NCI-H2171 treated with DMSO at 0.1 percent for 48 hours (cell line): ENCODE measurements around the gene MMP11.
"Not testable (repeated sequence)": the region's sequence is repeated elsewhere in the genome, so short reads cannot be mapped to it uniquely, and the experiment has no call there.

Experiments used
- DNase-seq: peaks from one replicate; lab custom pipeline; 2025; lab: John Stamatoyannopoulos, UW

The MMP11 gene

GRCh38 chr22:23772649-23773473 is at the start of gene MMP11:
TSS of gene MMP11 (plus strand) at chr22:23772849. CDS start at chr22:23772871, 22 bp downstream.
- peak; percentile 58 for DNase-seq

DNA sequence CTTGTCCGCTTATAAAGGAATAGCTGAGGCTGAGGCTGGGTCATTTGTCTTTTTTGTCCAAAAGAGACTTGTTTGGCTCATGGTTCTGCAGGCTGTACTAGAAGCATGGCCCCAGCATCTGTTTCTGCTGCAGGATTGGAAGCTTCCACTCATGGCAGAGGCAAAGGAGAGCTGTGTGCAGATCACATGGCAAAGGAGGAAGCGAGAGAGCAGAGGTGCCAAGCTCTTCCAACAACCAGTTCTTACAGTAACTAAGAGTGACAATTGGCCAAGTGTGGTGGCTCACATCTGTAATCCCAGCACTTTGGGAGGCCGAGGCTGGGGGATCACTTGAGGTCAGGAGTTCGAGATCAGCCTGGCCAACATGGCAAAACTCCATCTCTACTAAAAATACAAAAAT is 44.5 kb upstream of the MMP11 start:
- not testable (repeated sequence) for DNase-seq

DNA sequence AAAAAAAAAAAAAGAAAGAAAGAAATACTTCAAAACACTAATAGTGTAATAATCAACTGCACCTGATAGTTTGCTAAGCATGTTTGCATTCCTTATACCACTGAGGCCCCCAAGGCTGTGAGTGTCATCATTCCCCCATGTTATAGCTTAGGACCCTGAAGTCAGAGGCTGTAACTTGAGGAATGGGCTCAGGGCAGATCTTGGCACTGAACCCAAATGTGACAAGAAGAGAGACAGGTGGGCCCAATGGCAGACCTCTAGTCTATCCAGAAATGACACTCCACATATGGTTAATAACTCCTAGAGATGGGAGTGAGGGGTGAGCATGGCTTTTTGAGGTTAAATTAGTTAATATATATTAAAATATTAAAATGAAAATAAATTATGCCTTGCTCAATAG is 35.0 kb upstream of the MMP11 start:
- no peak for DNase-seq

DNA sequence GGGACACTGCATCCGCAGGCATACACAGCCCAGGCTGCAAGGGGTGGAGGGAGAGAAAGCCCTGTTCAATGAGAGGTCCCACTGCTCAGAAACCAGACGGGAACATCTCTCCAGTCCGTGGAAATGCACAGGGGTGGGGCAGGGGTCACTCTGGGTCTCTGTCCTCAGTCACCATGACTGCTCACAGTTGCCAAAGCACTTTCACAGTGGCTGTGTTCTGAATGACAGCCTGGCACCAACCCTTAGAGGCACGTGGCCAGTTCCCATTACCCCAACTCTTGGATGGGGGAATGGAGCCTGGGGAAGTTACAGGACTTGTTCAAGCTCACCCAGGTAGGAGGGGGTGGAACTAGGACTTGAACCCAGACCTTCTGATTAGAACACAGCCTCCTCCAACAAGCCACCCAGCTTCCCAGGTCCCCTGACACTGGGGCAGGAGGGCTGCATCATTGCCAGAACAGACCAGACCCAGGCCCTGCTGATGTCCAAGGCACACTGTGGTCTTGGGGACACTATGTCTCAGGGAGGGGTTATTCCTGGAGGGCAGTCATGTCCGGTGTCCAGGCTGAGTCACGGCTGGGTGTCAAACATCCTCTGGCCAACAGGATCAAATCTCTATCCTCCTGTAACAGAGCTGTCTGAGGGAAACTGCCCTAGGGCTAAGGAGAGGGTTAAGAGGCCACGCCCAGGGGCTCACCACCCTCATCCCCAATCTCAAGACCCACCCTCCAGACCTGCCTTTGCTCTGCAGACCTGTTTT is 30.0 kb upstream of the MMP11 start:
- no peak for DNase-seq

GRCh38 chr22:23743303-23743705 is 29.3 kb upstream of the MMP11 start:
- DNase-seq: peak; percentile 67

DNA sequence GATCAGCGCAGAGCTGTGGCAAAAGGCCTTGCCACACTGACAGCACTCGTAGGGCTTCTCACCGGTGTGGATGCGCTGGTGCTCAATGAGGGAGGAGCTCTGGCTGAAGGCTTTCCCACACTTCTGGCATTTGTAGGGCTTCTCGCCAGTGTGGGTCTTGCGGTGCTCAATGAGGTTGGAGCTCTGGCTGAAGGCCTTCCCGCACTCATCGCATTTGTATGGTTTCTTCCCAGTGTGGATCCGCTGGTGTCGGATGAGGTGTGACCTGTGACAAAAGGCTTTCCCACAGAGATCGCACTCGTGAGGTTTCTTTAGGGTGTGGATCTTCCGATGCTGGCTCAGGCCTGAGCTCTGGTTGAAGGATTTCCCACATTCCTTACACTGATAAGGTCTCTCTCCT is 28.6 kb upstream of the MMP11 start:
- no peak for DNase-seq

GRCh38 chr22:23744485-23744884 is 28.2 kb upstream of the MMP11 start:
- DNase-seq: no peak

GRCh38 chr22:23745791-23746190 is 26.9 kb upstream of the MMP11 start:
- no peak for DNase-seq

DNA sequence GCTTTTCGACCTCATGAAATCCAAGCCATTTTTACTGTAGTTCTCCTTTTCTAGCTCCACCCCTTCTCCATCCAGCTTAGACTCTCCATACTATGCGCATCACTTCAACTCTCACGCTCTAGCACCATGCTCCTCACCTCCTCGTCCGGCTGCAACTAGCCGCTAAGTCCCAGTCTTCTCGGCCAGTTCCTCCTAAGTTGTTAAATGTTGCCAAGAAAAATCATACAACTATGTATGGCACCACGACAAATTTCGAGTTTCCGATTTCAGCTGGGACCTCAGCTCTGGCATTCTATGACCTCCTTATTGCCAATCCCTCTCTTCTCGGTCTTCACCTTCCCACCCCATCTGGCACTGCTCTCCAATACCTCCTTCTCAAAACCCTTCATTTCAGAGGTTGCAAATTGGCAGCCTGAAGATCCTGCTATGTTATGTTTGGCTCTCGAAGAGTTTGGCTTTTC is 22.8 kb upstream of the MMP11 start:
- DNase-seq: no peak

- no peak for DNase-seq
Observed at GRCh38 chr22:23750367-23750713, 22.3 kb upstream of the MMP11 start.

- DNase-seq: peak; percentile 84
Observed at GRCh38 chr22:23750714-23751440, 21.8 kb upstream of the MMP11 start, which contains the start of gene ZNF70. TSS of gene ZNF70 (minus strand) at chr22:23751112. CDS start at chr22:23745140, 5,972 bp downstream.

GRCh38 chr22:23751441-23751996 is 21.1 kb upstream of the MMP11 start:
- peak; percentile 58 for DNase-seq

GRCh38 chr22:23752090-23752691 is 20.5 kb upstream of the MMP11 start:
- DNase-seq: no peak

DNA sequence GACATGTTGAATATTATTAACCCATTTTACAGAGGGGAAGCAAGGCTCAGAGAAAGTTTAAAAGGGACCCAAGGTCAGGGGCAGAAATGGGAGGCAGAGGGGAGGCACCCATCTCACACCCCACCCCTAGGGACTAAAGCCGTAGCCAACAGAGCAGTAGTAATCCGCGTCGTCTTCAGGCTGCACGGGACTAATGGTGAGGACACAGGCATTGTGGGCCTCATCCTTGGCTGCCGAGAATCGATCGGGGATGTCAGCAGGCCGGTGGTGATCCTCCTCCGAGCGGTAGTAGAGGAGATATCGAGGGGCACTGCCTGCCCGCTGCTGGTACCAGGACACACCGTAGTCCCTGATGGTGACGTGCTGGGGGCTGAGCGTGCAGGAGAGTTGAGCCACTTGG is 19.9 kb upstream of the MMP11 start:
- DNase-seq: no peak

DNA sequence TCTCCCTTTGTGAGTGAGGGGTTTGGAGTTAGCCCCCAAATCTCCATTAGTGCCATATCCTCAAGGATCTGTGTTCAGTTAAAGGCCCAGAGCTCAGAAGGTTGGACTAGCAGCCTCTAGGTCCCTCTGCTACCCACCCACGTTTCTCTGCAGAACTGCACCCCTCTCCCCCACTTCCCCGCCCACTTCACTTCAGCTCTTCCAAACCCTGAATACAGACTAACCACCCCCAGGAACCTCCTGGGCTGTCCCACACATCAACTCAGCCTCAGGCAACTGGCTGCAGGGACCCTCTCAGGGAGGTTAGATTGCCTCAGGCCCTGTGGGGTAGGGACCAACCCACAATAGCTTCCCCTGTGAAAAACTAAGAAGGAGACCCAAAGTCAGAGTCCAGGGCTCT is 19.3 kb upstream of the MMP11 start:
- DNase-seq: no peak

DNA sequence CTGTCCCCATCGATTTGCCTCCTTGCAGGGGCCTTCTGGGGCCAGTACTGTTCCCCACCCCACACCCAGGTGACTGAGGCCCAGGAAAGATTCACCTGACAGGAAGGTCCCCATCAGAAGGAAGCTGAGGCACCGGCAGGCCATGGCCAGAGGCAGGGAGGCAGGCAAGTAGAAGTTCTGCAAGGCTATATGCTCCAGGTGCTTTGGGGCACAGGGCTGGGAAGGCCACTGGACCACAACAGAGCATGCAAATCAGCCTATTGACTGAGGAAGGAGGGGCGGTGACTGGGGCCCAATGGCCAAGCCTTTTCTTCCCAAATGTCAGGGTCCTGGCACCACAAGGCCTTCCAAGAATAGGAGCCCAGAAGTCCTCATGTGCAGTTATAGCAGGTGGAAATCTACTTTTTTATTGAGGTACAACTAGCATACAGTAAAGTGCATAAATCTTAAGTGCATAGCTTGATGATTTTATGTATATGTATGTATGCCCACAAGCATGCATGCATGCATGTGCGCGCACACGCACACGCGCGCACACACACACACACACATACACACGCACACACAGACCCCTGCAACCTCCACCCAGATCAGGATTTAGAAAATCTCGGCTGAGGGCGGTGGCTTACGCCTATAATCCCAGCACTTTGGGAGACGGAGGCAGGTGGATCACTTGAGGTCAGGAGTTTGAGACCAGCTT is 18.3 kb upstream of the MMP11 start, which contains the start of gene VPREB3:
VPREB3 (minus strand) TSS at position 206 of the 700 bp plus-strand sequence; CDS start at position 144, 62 bp downstream.
- DNase-seq: no peak

DNA sequence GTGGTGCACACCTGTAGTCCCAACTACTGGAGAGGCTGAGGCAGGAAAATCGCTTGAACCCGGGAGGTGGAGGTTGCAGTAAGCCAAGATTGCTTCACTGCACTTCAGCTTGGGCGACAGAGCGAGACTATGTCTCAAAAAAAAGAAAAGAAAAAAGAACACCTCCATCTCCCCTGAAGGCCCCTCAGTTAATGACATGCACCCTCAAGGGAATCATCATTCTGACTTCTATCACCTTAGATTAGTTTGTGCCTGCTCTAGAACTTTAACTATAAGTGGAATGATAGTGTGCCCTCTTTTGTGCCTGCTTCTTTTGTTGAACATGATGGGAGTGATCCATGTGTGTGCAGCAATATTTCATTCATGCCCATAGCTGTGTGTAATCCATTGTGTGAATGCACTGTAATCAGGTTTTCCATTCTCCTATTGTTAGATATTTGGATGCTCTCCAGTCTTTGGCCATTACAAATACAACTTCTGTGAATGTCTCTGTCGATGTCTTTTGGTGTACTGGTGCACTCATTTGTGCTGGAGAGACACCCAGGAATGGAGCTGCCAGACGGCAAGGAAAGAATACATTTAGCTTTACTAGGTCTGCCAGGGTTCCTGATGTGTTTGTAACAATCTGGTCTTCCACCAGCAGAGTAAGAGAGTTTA is 17.5 kb upstream of the MMP11 start:
- DNase-seq: no peak

DNA sequence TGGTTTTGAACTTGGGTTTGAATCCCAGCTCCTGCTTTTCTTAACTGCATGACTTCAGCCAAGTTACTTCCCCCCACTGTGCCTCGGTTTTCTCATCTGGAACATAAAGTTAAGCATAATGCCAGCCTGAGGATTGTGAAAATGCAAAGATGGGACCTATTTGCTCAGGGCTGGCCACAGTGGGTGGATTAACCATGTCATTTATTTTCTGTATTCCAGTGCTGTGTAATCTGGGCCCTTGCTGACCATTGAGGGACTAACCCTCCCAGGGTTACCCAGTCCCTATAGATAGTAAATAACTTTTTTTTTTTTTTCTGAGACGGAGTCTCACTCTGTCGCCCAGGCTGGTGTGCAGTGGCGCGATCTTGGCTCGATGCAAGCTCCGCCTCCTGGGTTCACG is 16.9 kb upstream of the MMP11 start:
- DNase-seq: no peak

DNA sequence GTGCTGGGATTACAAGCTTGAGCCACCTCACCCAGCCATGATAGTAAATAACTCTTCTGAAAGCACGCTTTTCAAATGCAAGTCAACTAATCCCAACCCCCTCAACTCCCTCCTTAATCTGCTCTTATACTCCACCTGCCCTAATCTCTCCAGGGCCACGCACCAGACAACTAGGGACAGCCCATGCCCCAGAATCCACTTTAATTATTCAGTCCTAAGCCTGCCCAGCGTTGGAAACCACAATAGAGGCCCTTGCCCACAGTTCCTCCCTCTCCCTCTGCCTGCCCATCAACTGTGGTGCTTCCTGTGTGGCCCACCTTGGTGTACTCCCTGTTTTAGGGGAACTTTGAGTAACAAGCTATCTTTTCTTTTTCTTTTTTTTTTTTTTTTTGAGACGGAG is 15.8 kb upstream of the MMP11 start:
- DNase-seq: no peak

GRCh38 chr22:23759566-23759965 is 13.1 kb upstream of the MMP11 start:
- no peak for DNase-seq
